ENCODE measurements around the gene NCAM1.

NCAM1 gene

GRCh38 chr11:113265362-113265761 is 304.1 kb downstream of the NCAM1 start:
- Mint-ChIP-seq H3K27me3 (peaks cover 19% of the 10 kb centered on the region), H3K4me1 (no peaks in the 10 kb centered on the region), H3K27ac (no peak overlapping the region), H3K9me3 (no peaks in the 10 kb centered on the region), H3K36me3 (no peaks in the 10 kb centered on the region), H3K4me3 (no peak overlapping the region)
- DNase-seq: no peak
- CTCF ChIA-PET: no interaction called here

GRCh38 chr11:113267493-113267892 is 306.3 kb downstream of the NCAM1 start:
- Mint-ChIP-seq H3K27me3 (peaks cover 7% of the 10 kb centered on the region), H3K4me1 (no peaks in the 10 kb centered on the region), H3K36me3 (no peaks in the 10 kb centered on the region), H3K9me3 (no peaks in the 10 kb centered on the region), H3K4me3 (no peak overlapping the region), H3K27ac (no peak overlapping the region)
- DNase-seq: no peak
- CTCF ChIA-PET: no interaction called here

- no peak for DNase-seq
- H3K9me3 Mint-ChIP-seq: no peaks in the 10 kb centered on the region
- CTCF ChIA-PET: no interaction called here
- H3K36me3 Mint-ChIP-seq: no peaks in the 10 kb centered on the region
- H3K27ac Mint-ChIP-seq: no peak overlapping the region
- H3K4me3 Mint-ChIP-seq: no peak overlapping the region
- H3K27me3 Mint-ChIP-seq: peaks cover 7% of the 10 kb centered on the region
- no peaks in the 10 kb centered on the region for H3K4me1 Mint-ChIP-seq
These were observed 307.9 kb downstream of the NCAM1 start for GRCh38 chr11:113269096-113269495.

GRCh38 chr11:113269636-113270035 is 308.4 kb downstream of the NCAM1 start:
- Mint-ChIP-seq H3K27ac (no peak overlapping the region), H3K9me3 (no peaks in the 10 kb centered on the region), H3K4me1 (no peaks in the 10 kb centered on the region), H3K27me3 (peaks cover 7% of the 10 kb centered on the region), H3K36me3 (no peaks in the 10 kb centered on the region), H3K4me3 (no peak overlapping the region)
- no peak for DNase-seq
- CTCF ChIA-PET: no interaction called here

GRCh38 chr11:113270080-113270479 is 308.9 kb downstream of the NCAM1 start:
- Mint-ChIP-seq H3K4me3 (no peak overlapping the region), H3K9me3 (no peaks in the 10 kb centered on the region), H3K27ac (no peak overlapping the region), H3K36me3 (no peaks in the 10 kb centered on the region), H3K4me1 (no peaks in the 10 kb centered on the region), H3K27me3 (peaks cover 7% of the 10 kb centered on the region)
- CTCF ChIA-PET: no interaction called here
- DNase-seq: no peak

GRCh38 chr11:113271551-113272245 is 310.5 kb downstream of the NCAM1 start:
- no peaks in the 10 kb centered on the region for H3K4me1 Mint-ChIP-seq
- CTCF ChIA-PET: no interaction called here
- H3K27ac Mint-ChIP-seq: no peak overlapping the region
- peaks cover 7% of the 10 kb centered on the region for H3K27me3 Mint-ChIP-seq
- H3K9me3 Mint-ChIP-seq: no peaks in the 10 kb centered on the region
- no peak overlapping the region for H3K4me3 Mint-ChIP-seq
- no peaks in the 10 kb centered on the region for H3K36me3 Mint-ChIP-seq
- DNase-seq: no peak

GRCh38 chr11:113272281-113272680 is 311.1 kb downstream of the NCAM1 start:
- no peaks in the 10 kb centered on the region for H3K4me1 Mint-ChIP-seq
- no peak overlapping the region for H3K27ac Mint-ChIP-seq
- peaks cover 2% of the 10 kb centered on the region for H3K27me3 Mint-ChIP-seq
- no peak overlapping the region for H3K4me3 Mint-ChIP-seq
- H3K9me3 Mint-ChIP-seq: no peaks in the 10 kb centered on the region
- CTCF ChIA-PET: no interaction called here
- no peak for DNase-seq
- no peaks in the 10 kb centered on the region for H3K36me3 Mint-ChIP-seq

GRCh38 chr11:113272927-113273615 is 311.9 kb downstream of the NCAM1 start:
- DNase-seq: no peak
- CTCF ChIA-PET: no interaction called here
- no peak overlapping the region for H3K27ac Mint-ChIP-seq
- H3K9me3 Mint-ChIP-seq: no peaks in the 10 kb centered on the region
- no peak overlapping the region for H3K4me3 Mint-ChIP-seq
- no peaks in the 10 kb centered on the region for H3K27me3 Mint-ChIP-seq
- no peaks in the 10 kb centered on the region for H3K36me3 Mint-ChIP-seq
- H3K4me1 Mint-ChIP-seq: no peaks in the 10 kb centered on the region

GRCh38 chr11:113273720-113274119 is 312.5 kb downstream of the NCAM1 start:
- Mint-ChIP-seq H3K9me3 (no peaks in the 10 kb centered on the region), H3K36me3 (no peaks in the 10 kb centered on the region), H3K27ac (no peak overlapping the region), H3K4me3 (no peak overlapping the region), H3K4me1 (no peaks in the 10 kb centered on the region), H3K27me3 (no peaks in the 10 kb centered on the region)
- CTCF ChIA-PET: no interaction called here
- DNase-seq: no peak

GRCh38 chr11:113274713-113275582 is 313.7 kb downstream of the NCAM1 start:
- Mint-ChIP-seq H3K4me3 (no peak overlapping the region), H3K27ac (no peak overlapping the region), H3K4me1 (no peaks in the 10 kb centered on the region), H3K27me3 (no peaks in the 10 kb centered on the region), H3K36me3 (no peaks in the 10 kb centered on the region), H3K9me3 (no peaks in the 10 kb centered on the region)
- no peak for DNase-seq
- CTCF ChIA-PET: interaction anchor here (1.1 kb wide), 1 partner anchor 15 kb away, joined by 3 read pairs; no protein-coding TSS in a partner anchor

- Mint-ChIP-seq H3K27ac (no peak overlapping the region), H3K9me3 (no peaks in the 10 kb centered on the region), H3K4me3 (no peak overlapping the region), H3K36me3 (no peaks in the 10 kb centered on the region), H3K27me3 (no peaks in the 10 kb centered on the region), H3K4me1 (no peaks in the 10 kb centered on the region)
- CTCF ChIA-PET: interaction anchor here (1.1 kb wide), 1 partner anchor 14 kb away, joined by 3 read pairs; no protein-coding TSS in a partner anchor
- DNase-seq: no peak
These were observed 314.4 kb downstream of the NCAM1 start for GRCh38 chr11:113275602-113276001.

- DNase-seq: no peak
- no peak overlapping the region for H3K4me3 Mint-ChIP-seq
- no peaks in the 10 kb centered on the region for H3K4me1 Mint-ChIP-seq
- no peaks in the 10 kb centered on the region for H3K27me3 Mint-ChIP-seq
- H3K36me3 Mint-ChIP-seq: no peaks in the 10 kb centered on the region
- CTCF ChIA-PET: no interaction called here
- no peaks in the 10 kb centered on the region for H3K9me3 Mint-ChIP-seq
- H3K27ac Mint-ChIP-seq: no peak overlapping the region
These were observed 315.2 kb downstream of the NCAM1 start for GRCh38 chr11:113276466-113276865.

- Mint-ChIP-seq H3K36me3 (no peaks in the 10 kb centered on the region), H3K9me3 (no peaks in the 10 kb centered on the region), H3K4me1 (no peaks in the 10 kb centered on the region), H3K4me3 (no peak overlapping the region), H3K27me3 (no peaks in the 10 kb centered on the region), H3K27ac (no peak overlapping the region)
- CTCF ChIA-PET: interaction anchor here (0.9 to 1.2 kb wide), 2 partner anchors 11 to 12 kb away, joined by 3 to 4 read pairs; no protein-coding TSS in a partner anchor
- no peak for DNase-seq
These were observed 316.7 kb downstream of the NCAM1 start for GRCh38 chr11:113277907-113278306.

GRCh38 chr11:113278481-113278880 is 317.3 kb downstream of the NCAM1 start:
- H3K4me3 Mint-ChIP-seq: no peak overlapping the region
- no peaks in the 10 kb centered on the region for H3K36me3 Mint-ChIP-seq
- no peaks in the 10 kb centered on the region for H3K9me3 Mint-ChIP-seq
- H3K27ac Mint-ChIP-seq: no peak overlapping the region
- DNase-seq: no peak
- H3K4me1 Mint-ChIP-seq: no peaks in the 10 kb centered on the region
- CTCF ChIA-PET: interaction anchor here (1.2 kb wide), 1 partner anchor 11 kb away, joined by 3 read pairs; no protein-coding TSS in a partner anchor
- no peaks in the 10 kb centered on the region for H3K27me3 Mint-ChIP-seq
